GM21515 (cell line): ENCODE measurements around the gene PUM1.
"Not testable (repeated sequence)": the region's sequence is repeated elsewhere in the genome, so short reads cannot be mapped to it uniquely, and the experiment has no call there.

ENCODE experiments used
- ATAC-seq: cut with Tn5 transposase; IDR thresholded peaks from one replicate; pipeline ENCODE4 v1.9.1; 2021; ENCODE audit not compliant: unreplicated experiment

Gene PUM1

GRCh38 chr1:31000301-31000700, 65.2 kb downstream of the PUM1 start:
- ATAC-seq: no peak

DNA sequence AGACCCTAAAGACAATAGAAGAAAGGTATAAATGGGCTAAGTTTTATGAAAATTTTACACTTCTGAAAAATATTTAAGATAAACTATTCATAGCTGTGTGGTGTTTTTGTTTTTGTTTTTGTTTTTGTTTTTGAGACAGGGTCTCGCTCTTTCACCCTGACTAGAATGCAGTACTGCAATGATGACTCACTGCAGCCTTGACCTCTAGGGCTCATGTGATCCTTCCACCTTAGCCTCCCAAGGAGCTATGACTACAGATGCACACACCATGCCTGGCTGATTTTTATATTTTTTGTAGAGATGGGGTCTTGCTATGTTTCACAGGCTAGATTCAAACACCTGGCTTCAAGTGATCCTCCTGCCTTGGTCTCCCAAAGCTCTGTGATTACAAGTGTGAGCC, 66.6 kb downstream of the PUM1 start:
- no peak for ATAC-seq

DNA sequence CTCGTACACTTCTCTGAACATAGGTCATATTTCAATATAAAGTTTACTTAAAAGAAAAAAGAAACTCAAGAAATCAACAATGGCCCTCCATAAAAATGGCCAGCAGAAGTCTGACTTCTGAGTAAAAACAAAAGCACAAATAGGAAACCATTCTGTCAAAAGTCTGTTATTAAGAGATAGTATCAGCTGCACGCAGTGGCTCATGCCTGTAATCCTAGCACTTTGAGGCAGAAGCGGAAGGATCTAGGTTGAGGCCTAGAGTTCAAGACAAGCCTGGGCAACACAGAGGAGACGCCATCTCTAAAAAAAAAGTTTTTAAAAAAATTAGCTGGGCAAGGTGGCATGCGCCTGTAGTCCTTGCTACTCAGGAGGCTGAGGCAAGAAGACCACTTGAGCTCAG, 67.3 kb downstream of the PUM1 start:
- ATAC-seq: no peak

- no peak for ATAC-seq
Measured at GRCh38 chr1:30997463-30998057, 68.0 kb downstream of the PUM1 start.

DNA sequence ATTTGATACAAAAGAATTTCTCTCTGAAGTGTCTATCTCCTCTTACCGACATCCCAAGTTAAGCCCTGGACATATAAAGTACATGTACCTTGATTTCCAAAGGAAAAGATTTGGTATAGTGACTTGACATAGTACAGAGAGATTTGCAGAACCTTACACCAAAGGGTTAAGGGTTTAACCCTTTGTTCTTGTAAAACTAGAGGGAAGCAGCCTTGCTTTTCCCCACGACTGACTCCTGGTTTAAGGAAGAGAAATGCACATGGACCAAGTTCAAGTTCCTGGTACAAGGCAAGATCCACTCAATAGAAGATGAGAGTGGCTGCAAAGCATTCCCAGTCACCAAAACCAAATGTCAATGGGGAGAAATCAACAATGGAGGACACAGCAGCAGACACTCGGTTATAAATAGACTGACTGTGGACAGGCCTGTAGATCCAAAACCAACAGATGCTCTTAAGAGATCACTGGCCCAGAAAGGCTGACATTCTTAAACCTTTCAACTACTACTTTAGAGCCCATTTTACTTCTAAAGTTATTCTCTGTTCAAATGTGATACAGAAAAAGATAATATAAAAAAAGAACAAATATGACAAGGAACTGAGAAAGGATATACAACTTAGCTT, 69.4 kb downstream of the PUM1 start:
- ATAC-seq: no peak

DNA sequence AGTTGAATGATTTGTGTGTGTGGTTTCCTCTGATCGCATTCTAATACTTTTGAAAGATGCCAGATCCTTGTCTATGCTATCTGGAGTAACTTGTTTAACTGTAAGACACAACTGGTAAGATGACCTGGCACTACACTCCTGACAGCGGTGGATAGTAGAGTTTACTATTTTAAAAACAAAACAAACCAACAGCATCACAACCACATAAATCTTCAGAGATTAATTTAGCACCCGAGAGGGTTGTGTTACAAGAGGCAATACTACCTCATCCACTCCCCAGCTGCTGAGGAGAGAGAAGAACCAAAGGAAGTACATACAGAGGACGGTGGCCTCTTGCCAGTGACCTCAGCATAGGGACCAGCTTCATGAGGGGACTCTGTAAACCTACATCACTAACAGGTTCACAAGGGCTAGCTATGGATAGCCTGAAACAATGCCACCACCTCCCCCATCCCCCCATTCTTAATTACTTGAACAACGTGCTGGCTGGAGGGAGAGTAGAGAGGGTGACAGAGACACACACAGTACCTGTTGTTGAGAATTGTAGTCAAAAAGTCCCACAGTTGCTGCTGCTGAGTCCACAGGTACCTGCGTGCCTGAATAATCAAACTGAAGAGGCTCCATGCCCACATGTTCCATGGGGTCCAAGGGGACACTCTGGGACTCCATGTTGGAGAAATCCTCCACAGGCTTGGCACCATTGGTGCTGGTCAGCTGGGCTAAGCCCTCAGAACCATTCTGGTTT, 73.5 kb downstream of the PUM1 start:
- ATAC-seq: no peak

- no peak for ATAC-seq
Measured at GRCh38 chr1:30990591-30990990, 74.9 kb downstream of the PUM1 start.

GRCh38 chr1:30988045-30988444, 77.5 kb downstream of the PUM1 start:
- ATAC-seq: no peak

- no peak for ATAC-seq
Measured at GRCh38 chr1:30986755-30987154, 78.8 kb downstream of the PUM1 start.

GRCh38 chr1:30984991-30985503, 80.5 kb downstream of the PUM1 start:
- no peak for ATAC-seq

DNA sequence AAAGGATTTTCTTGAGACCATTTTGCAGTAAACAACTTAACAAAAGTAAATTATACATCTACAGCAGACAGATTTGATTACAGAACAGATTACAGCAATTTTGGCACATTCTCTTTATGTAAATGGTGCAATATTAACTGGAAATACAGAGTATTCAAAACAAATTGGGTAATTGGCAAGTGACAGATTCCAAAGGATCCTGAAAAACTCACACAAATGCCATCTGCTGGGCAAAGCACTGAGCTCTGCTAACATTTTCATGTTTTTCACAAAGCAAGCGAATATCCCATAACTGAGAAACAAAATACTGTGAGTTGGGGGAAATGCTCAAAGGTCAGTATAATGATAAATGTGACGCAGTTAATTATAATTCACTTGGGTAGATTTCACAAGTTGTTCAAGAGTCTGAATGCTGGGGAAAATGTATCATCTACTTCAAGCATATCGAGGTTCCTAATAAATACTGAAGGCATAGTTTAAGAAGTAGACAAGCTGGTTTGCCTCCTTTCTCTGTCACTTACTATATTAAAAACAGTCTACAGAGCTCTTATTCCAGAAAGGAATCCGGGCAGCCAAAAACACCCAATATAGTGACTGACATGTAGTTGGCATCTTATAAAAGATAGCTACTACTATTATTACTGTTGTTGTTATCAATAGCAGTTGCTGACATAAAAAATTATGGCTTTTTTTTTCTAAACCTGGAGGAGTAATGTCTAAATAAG, 81.2 kb downstream of the PUM1 start:
- no peak for ATAC-seq

DNA sequence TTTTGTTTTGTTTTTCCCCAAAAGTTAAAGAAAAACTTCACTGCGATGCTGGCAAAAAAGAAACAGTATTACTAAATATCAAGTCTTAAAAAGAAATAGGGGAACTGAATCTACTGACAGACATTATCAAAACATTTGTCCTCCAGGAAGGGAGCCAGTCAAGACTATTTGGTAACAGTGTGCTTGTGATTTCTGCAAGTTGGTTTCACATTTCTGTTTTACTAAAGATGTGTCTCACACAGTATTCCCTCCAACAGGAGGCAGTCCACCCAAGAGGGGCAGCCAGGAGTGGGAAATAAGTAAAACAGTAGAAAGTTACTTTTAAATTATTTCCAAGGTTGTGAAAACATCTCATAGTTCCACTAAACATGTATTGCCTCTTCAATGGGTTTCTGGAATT, 82.6 kb downstream of the PUM1 start:
- no peak for ATAC-seq

GRCh38 chr1:30982431-30982830, 83.1 kb downstream of the PUM1 start:
- ATAC-seq: no peak

GRCh38 chr1:30981172-30981571, 84.3 kb downstream of the PUM1 start:
- ATAC-seq: no peak

GRCh38 chr1:30977511-30977910, 88.0 kb downstream of the PUM1 start:
- no peak for ATAC-seq

DNA sequence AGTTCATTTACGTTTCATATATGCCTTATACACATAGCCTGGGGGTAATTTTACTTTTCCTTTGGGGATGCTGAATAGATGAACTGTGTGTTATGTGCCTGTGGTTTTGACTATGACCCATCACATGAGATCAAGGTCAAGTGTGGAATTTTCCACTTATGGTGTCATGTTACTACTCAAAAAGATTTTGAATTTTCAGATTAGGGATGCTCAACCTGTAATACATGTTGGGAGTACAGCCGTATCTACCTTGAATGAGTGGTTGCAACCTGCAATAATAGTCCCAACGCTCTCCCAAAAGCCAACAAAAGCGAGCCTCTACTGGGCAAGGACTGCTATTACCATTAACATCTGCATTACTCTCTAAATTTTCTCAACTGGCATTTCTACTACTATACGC, 88.4 kb downstream of the PUM1 start:
- ATAC-seq: no peak

- ATAC-seq: no peak
Measured at GRCh38 chr1:30976143-30976542, 89.4 kb downstream of the PUM1 start.

GRCh38 chr1:30975217-30975616, 90.3 kb downstream of the PUM1 start:
- no peak for ATAC-seq

DNA sequence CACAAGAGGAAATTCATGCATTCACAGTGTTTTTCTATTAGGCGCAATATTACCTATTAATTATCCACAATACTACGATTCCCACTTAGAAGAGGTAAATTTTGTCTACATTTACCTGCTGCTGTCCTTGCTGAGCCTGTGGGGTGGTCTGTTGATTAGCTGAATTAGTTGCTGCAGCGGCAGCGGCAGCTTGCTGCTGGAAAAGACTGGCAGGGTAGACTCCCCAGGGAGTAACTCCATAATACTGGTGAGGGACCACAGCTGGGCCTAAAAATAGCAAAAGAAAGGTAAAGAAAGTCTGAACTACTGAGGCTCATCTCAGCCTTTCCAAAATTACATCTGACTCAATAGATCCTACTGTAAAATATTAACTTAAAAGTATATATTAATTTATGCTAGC, 91.0 kb downstream of the PUM1 start:
- ATAC-seq: no peak

GRCh38 chr1:30972349-30972748, 93.2 kb downstream of the PUM1 start:
- ATAC-seq: not testable (repeated sequence)

DNA sequence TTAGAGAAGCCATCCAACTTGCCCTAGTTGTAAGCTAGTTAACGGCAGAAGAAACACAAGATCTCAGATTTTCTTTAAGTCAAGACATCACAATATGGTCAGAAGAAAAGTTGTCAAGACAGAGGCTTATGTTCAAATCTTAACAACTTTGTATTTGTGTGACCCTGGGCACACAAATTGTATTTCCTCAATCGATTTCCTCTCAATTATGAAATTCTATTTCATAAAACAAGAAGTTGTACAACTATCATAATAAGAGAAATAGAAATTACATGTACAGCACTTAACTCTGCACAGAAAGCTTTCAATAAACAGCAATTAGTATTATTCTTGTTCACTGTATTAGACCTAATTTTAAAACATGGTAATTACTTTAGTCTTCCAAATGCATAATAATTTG, 94.0 kb downstream of the PUM1 start:
- ATAC-seq: no peak

DNA sequence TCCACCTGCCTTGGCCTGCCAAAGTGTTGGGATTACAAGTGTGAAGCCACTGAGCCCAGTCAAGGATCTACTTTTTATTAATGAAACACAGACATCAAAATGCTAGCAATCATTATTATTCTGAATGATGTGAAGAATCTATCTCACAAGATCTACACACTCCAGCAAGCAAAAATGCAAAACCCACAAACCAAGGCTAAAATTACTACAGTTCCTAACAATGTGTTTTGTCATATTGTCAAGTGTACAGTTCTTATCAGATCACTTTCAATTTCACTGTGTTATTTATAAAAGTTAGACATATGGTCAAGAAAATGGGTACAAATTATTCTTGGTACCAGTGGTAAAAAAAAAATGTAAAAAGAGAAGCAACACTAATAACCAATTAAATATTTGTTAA, 95.6 kb downstream of the PUM1 start:
- ATAC-seq: no peak
